Measurements from ENCODE around the gene DNAJA2. TPM values are rescaled to one million over a fixed set of nuclear protein-coding genes. Genes with fewer than 3 reads are reported as not detected.
A peak's percentile ranks its signal among the peaks of the same experiment; 100 is the strongest.

Gene DNAJA2
- total and polyA plus RNA-seq, 8 donors = 7.5 to 80.6 (median 40.9) TPM

DNA sequence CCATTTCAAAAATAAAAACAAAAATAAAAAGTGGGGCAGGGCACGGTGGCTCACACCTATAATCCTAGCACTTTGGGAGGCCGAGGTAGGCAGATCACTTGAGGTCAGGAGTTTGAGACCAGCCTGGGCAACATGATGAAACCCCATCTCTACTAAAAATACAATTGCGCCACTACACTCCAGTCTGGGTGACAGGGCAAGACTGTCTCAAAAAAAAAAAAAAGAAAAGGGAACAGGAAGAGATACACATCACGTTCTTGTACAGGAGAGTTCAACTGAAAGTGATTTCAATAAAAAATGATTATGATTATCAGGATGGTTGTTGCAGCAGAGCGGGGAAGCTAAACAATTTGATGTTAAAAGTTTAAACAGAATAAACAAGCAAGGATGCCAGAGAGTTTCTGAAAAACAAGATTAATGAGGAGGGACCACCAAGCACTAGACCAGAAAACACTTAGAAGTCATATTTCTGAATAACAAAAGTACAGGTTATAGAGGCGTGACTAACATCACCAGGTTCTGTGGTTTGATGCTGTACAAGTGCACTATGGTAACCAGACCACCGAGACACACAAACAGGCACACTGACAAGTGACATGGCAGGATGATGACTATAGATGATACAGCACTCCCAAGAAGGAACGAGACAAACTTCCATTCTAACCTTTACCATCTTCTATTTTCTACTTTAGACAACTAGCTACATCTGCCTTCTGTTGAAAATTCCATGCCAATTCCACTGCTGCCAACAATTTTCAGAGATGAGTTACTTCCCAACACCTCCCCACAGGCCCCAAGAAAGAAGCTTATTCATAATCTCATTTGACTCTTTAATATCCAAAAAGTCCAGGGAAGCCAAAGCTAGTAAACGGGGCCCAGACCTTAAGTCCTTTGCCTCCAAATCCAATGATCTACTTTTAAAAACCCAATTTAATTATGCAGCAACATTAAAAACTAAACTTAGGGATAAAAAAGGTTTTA is 11.8 kb downstream of the DNAJA2 start:
- peaks cover 75 to 100% (median 100%) of the 10 kb centered on the region in 4 donors for H3K36me3 ChIP-seq
- no peak overlapping the region for H3K4me3 ChIP-seq
- intact Hi-C loops (cut with DNase I; ENCODE audit: low total_unique reads) = no loop called here
- H3K9me3 ChIP-seq = no peaks in the 10 kb centered on the region
- H3K27ac ChIP-seq = peak overlapping the region in 2 of 5 donors; percentile 22 to 25
- TF ChIP-seq EP300 (IDR thresholded peaks at IDR 0.05) = no peak
- TF ChIP-seq POLR2A (IDR thresholded peaks at IDR 0.05) = no peak
- no peak for TF ChIP-seq POLR2AphosphoS5 (IDR thresholded peaks at IDR 0.05)
- TF ChIP-seq, protein P1, sequence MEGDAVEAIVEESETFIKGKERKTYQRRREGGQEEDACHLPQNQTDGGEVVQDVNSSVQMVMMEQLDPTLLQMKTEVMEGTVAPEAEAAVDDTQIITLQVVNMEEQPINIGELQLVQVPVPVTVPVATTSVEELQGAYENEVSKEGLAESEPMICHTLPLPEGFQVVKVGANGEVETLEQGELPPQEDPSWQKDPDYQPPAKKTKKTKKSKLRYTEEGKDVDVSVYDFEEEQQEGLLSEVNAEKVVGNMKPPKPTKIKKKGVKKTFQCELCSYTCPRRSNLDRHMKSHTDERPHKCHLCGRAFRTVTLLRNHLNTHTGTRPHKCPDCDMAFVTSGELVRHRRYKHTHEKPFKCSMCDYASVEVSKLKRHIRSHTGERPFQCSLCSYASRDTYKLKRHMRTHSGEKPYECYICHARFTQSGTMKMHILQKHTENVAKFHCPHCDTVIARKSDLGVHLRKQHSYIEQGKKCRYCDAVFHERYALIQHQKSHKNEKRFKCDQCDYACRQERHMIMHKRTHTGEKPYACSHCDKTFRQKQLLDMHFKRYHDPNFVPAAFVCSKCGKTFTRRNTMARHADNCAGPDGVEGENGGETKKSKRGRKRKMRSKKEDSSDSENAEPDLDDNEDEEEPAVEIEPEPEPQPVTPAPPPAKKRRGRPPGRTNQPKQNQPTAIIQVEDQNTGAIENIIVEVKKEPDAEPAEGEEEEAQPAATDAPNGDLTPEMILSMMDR (IDR thresholded peaks at IDR 0.05) = no peak
- no peak for DNase-seq
- 59 to 74% (median 67%) methylated on average over 9 of the region's 9 CpGs for WGBS, 5 donors
- H3K27me3 ChIP-seq = no peaks in the 10 kb centered on the region
- peaks cover 0 to 24% (median 14%) of the 10 kb centered on the region in 4 donors for H3K4me1 ChIP-seq

DNA sequence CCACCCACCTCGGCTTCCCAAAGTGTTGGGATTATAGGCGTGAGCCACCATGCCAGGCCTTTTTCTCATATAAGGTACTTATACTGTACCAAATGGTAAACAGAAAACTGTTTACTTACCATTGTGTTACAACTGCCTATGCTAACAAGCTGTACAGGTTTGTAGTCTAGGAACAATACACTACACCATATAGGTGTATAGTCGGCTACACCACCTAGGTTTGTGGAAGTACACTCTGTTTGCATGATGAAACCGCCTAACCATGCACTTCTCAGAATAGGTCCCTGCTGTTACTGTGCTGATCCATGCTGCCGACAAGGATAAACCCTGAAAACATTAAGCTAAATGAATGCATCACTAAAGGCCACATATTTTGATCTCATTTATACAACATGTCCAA is 18.9 kb downstream of the DNAJA2 start:
- Histone ChIP-seq H3K4me3 (no peak overlapping the region), H3K4me1 (no peaks in the 10 kb centered on the region), H3K9me3 (no peaks in the 10 kb centered on the region), H3K27ac (no peak overlapping the region), H3K36me3 (peaks cover 45 to 57% (median 57%) of the 10 kb centered on the region in 4 donors), H3K27me3 (no peaks in the 10 kb centered on the region)
- WGBS, 5 donors = 56 to 74% (median 65%) methylated on average over 5 of the region's 5 CpGs
- no peak for DNase-seq
- intact Hi-C loops (cut with DNase I; ENCODE audit: low total_unique reads) = no loop called here
- no peak for TF ChIP-seq EP300 (IDR thresholded peaks at IDR 0.05)
- TF ChIP-seq POLR2AphosphoS5 (IDR thresholded peaks at IDR 0.05) = no peak
- no peak for TF ChIP-seq POLR2A (IDR thresholded peaks at IDR 0.05)
- TF ChIP-seq, protein P1 (IDR thresholded peaks at IDR 0.05) = no peak

DNA sequence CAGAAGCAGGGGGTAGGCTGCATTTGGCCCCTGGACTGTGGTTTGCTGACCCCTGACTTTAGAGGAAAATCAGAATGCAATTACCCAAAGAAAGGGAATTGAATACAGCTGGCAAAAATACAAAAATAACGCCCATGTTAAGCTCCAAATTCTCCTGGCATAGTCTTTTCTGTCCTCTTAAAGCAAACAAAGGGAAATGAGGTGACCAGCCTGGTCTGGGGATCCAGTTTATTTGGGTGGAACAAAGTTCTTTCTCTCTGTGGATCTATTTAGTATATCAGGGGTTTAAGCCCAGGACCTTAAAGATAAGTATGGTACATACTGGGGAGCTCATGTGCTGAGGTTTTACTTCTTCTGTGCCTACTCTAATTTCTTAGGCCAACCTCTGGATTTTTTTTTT is 23.5 kb downstream of the DNAJA2 start:
- no peak for DNase-seq
- Histone ChIP-seq H3K36me3 (peaks cover 2 to 12% (median 11%) of the 10 kb centered on the region in 4 donors), H3K27ac (no peak overlapping the region), H3K4me1 (no peaks in the 10 kb centered on the region), H3K9me3 (no peaks in the 10 kb centered on the region), H3K4me3 (no peak overlapping the region), H3K27me3 (no peaks in the 10 kb centered on the region)
- intact Hi-C loops (cut with DNase I; ENCODE audit: low total_unique reads) = no loop called here
- 16 to 45% (median 36%) methylated on average over 1 of the region's 1 CpG for WGBS, 5 donors
- TF ChIP-seq, protein P1 (IDR thresholded peaks at IDR 0.05) = no peak
- TF ChIP-seq EP300 (IDR thresholded peaks at IDR 0.05) (no peak), POLR2AphosphoS5 (IDR thresholded peaks at IDR 0.05) (no peak)

DNA sequence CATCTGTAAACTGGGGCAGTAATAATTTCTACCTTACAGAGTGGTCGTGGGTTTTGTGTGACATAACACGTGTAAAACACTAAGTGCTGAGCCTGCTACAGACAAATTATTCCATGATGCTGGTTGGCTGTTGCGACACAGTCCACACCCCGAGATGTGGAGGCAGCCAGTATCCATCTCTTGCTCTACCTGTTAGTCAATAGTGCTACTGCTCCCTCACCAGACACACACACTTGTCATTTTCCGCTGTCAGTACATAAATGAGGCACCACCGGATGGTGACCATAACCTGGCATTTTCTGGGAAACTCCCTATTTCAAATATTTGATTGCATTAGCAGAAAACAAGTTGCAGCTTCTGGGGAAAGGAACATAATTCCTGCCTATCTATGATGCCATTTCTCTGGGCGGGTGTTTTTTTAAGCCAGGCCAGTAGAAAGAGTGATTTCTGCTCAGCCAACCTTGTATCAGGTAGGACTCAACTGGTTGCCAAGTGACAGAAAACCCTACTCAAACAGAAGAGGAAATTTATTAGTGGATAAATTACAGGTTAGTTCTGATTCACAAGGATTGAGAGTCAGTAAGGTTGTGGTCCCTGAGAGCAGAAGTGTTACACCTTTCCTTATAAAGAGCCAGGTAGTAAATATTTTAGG is 24.1 kb downstream of the DNAJA2 start:
- no peak overlapping the region for H3K27ac ChIP-seq
- no peaks in the 10 kb centered on the region for H3K27me3 ChIP-seq
- H3K4me1 ChIP-seq = no peaks in the 10 kb centered on the region
- 60 to 73% (median 70%) methylated on average over 7 of the region's 7 CpGs for WGBS, 5 donors
- H3K4me3 ChIP-seq = no peak overlapping the region
- DNase-seq = peak; percentile 12 to 21
- TF ChIP-seq POLR2AphosphoS5 (IDR thresholded peaks at IDR 0.05) (no peak), POLR2A (IDR thresholded peaks at IDR 0.05) (no peak)
- TF ChIP-seq, protein P1 (IDR thresholded peaks at IDR 0.05) = no peak
- H3K36me3 ChIP-seq = peaks cover 0 to 6% (median 5%) of the 10 kb centered on the region in 4 donors
- intact Hi-C loops (cut with DNase I; ENCODE audit: low total_unique reads) = no loop called here
- no peaks in the 10 kb centered on the region for H3K9me3 ChIP-seq

Data from stomach (tissue), 9 donors.